Neural progenitor cell (in vitro differentiated cells): ENCODE measurements around the gene FABP1.

Experiments used
- CTCF ChIP-seq: fragments of 200-600 bp; sonication (generic); IDR thresholded peaks from 2 replicates; pipeline ENCODE4 v1.5.1; 2017; ENCODE audit warnings: antibody characterized with exemption, mild to moderate bottlenecking
- EZH2 ChIP-seq: fragments of 200-600 bp; sonication (generic); IDR thresholded peaks from 2 replicates; pipeline ENCODE4 v1.6.1; 2017; ENCODE audit warnings: antibody characterized with exemption, mild to moderate bottlenecking, moderate library complexity

- TF ChIP-seq CTCF: no peak
- TF ChIP-seq EZH2: no peak
Measured at GRCh38 chr2:88110830-88111229, 17.0 kb downstream of the FABP1 start.
